Kidney tubule cell (primary cell): ENCODE results near the gene SESN1.

ENCODE experiments used
- DNase-seq: peaks from one replicate; pipeline ENCODE4 v3.0.0-alpha.2; 2018; ENCODE audit warnings: low spot score

SESN1 gene

GRCh38 chr6:109060571-109060970 is 34.1 kb downstream of the SESN1 start:
- DNase-seq: peak; percentile 8

- peak; percentile 54 for DNase-seq
These were observed 35.0 kb downstream of the SESN1 start for GRCh38 chr6:109059571-109060021.

GRCh38 chr6:109059153-109059552 is 35.5 kb downstream of the SESN1 start:
- no peak for DNase-seq

GRCh38 chr6:109058620-109059019 is 36.0 kb downstream of the SESN1 start:
- no peak for DNase-seq

GRCh38 chr6:109056661-109057060 is 38.0 kb downstream of the SESN1 start:
- DNase-seq: no peak

- DNase-seq: no peak
These were observed 38.8 kb downstream of the SESN1 start for GRCh38 chr6:109055771-109056235.

GRCh38 chr6:109053336-109053735 is 41.3 kb downstream of the SESN1 start:
- DNase-seq: no peak

GRCh38 chr6:109052852-109053251 is 41.8 kb downstream of the SESN1 start:
- no peak for DNase-seq

GRCh38 chr6:109052018-109052651 is 42.5 kb downstream of the SESN1 start:
- DNase-seq: no peak

- no peak for DNase-seq
These were observed 43.2 kb downstream of the SESN1 start for GRCh38 chr6:109051301-109052017.

- no peak for DNase-seq
These were observed 44.1 kb downstream of the SESN1 start for GRCh38 chr6:109050447-109051102.

GRCh38 chr6:109050012-109050411 is 44.6 kb downstream of the SESN1 start:
- DNase-seq: no peak

- DNase-seq: no peak
These were observed 45.8 kb downstream of the SESN1 start for GRCh38 chr6:109048670-109049415.

GRCh38 chr6:109048176-109048575 is 46.5 kb downstream of the SESN1 start:
- DNase-seq: no peak

GRCh38 chr6:109045493-109045892 is 49.2 kb downstream of the SESN1 start:
- DNase-seq: no peak

- no peak for DNase-seq
These were observed 54.9 kb downstream of the SESN1 start for GRCh38 chr6:109039795-109040194.

GRCh38 chr6:109038837-109039398 is 55.7 kb downstream of the SESN1 start:
- no peak for DNase-seq

- no peak for DNase-seq
These were observed 57.9 kb downstream of the SESN1 start for GRCh38 chr6:109036574-109037294.

GRCh38 chr6:109034526-109034925 is 60.1 kb downstream of the SESN1 start:
- DNase-seq: no peak

GRCh38 chr6:109033655-109034054 is 61.0 kb downstream of the SESN1 start:
- DNase-seq: no peak

- no peak for DNase-seq
These were observed 63.2 kb downstream of the SESN1 start for GRCh38 chr6:109031416-109031815.
